ENCODE measurements around the gene IL25.

GRCh38 chr14:23387916-23388882, 15.6 kb downstream of the IL25 start:
- TF ChIP-seq CSDC2 (CRISPR knock-in tag; IDR thresholded peaks at IDR 0.05) (no peak), RARB (CRISPR knock-in tag; IDR thresholded peaks at IDR 0.05) (no peak), ZNF70 (CRISPR knock-in tag; IDR thresholded peaks at IDR 0.05) (no peak)
